Raji (cell line): ENCODE measurements around the gene TMEM184A.

Experiments used
- POLR2A ChIP-seq: IDR thresholded peaks from 2 replicates; pipeline ENCODE4 v1.6.1; 2011; ENCODE audit warnings: low read depth, low read length, control low read depth; ENCODE audit not compliant: insufficient read depth

Gene TMEM184A

GRCh38 chr7:1562597-1563051, 6.6 kb upstream of the TMEM184A start:
- no peak for TF ChIP-seq POLR2A

- TF ChIP-seq POLR2A = no peak
These were observed 6.1 kb upstream of the TMEM184A start for GRCh38 chr7:1562116-1562515.

- no peak for TF ChIP-seq POLR2A
These were observed 5.3 kb upstream of the TMEM184A start for GRCh38 chr7:1561036-1561940.

GRCh38 chr7:1560620-1561031, 4.6 kb upstream of the TMEM184A start:
- TF ChIP-seq POLR2A = no peak

GRCh38 chr7:1559626-1560590, 3.9 kb upstream of the TMEM184A start:
- no peak for TF ChIP-seq POLR2A

GRCh38 chr7:1558841-1559625, 3.0 kb upstream of the TMEM184A start:
- no peak for TF ChIP-seq POLR2A

GRCh38 chr7:1558181-1558811, 2.3 kb upstream of the TMEM184A start:
- TF ChIP-seq POLR2A = no peak

- TF ChIP-seq POLR2A = no peak
These were observed 1.8 kb upstream of the TMEM184A start for GRCh38 chr7:1557771-1558170.

GRCh38 chr7:1557006-1557405, 1.0 kb upstream of the TMEM184A start:
- no peak for TF ChIP-seq POLR2A

- TF ChIP-seq POLR2A = no peak
These were observed 776 bp downstream of the TMEM184A start for GRCh38 chr7:1555046-1555812.

GRCh38 chr7:1554333-1555045, 1.5 kb downstream of the TMEM184A start:
- no peak for TF ChIP-seq POLR2A

- TF ChIP-seq POLR2A = no peak
These were observed 2.3 kb downstream of the TMEM184A start for GRCh38 chr7:1553512-1554210.

- TF ChIP-seq POLR2A = no peak
These were observed 3.8 kb downstream of the TMEM184A start for GRCh38 chr7:1552200-1552599.

- TF ChIP-seq POLR2A = no peak
These were observed 5.2 kb downstream of the TMEM184A start for GRCh38 chr7:1550846-1551155.
